Cerebellar nuclear complex (tissue), 1 donor: Measurements from ENCODE around the gene BTG1.

Source experiments
- DNase-seq, 2 experiments: peaks; one replicate each; lab custom pipeline; 2025; lab: John Stamatoyannopoulos, UW

The BTG1 gene

GRCh38 chr12:92133795-92134637 lies 11.6 kb downstream of the BTG1 start:
- no peak for DNase-seq

- DNase-seq: no peak
Observed at GRCh38 chr12:92133171-92133570, 12.5 kb downstream of the BTG1 start.

GRCh38 chr12:92132288-92132687 lies 13.4 kb downstream of the BTG1 start:
- no peak for DNase-seq

- DNase-seq: no peak
Observed at GRCh38 chr12:92130999-92131398, 14.6 kb downstream of the BTG1 start.

DNA sequence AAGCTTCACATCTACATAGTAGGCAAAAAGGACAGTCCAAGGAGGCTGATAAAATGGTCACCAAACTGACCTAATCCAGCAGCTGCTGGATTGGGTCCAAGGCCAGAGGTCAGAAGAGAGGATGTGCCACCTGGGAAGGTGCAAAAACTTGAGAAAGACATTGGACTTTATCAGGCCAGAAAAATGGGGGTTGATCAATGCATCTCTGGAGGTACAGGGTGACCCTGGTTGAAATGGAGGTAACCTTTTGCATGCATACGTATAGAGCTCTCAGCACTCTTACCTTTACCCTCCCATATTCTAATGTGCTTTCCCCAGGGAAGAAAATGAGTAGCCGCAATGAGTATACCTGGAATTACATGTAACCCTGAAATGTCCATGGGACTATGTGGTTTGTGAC lies 16.0 kb downstream of the BTG1 start:
- no peak for DNase-seq

GRCh38 chr12:92128612-92129011 lies 17.0 kb downstream of the BTG1 start:
- no peak for DNase-seq

DNA sequence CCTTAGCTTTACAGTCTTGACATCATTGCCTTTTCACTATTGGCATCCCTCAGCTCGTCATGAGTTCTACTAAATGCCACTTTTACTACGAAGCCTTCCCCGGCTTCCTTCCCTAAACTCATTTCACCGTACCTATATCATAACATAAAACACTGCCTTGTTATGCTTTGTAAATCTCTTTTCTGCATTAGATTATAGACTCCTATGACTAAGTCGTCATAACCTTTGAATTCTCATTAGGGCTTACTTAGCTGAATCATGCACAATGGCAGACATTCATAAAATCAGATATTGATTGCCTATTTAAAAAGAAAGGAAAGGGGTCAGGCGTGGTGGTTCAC lies 21.0 kb downstream of the BTG1 start:
- no peak for DNase-seq

DNA sequence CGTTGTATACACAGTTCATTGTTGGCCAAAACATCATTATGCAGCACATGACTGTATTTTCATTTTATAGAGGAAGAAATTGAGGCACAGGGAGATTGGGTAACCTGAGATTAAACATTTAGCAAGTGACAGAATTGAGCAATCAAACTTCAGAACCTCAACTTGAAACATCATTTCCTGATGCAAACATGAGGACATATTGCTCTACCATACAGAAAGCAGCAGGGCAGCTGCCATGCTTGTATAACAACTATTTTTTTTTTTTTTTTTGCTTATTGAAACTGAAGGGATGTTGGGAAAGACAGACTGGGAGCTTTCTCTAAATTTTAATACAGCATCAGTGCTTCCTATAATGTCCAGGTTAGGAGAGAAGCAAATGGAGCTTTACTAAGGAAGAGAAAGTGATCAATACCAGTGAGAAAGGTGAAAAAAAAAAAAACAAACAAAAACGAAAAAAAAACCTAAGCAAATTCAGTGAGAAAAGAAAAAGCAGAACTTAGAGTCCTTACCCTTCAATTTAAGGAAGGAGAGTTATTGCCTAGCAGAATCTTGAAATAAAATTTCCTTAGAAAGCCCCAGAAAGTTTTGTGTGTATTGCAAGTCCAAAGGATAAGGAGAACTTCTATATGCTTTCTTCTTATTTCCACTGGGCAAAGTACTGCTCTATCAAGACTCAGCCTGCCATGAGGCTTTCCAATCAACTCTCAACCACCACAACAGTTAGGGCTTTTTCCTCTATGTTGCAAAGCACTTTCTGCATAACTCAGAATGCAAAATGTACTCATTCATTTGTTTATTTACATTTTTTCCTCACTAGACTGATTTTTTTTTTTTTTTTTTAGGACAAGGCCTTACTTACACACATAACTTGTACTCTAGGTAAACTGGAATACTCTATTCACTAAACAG lies 21.6 kb downstream of the BTG1 start:
- no peak for DNase-seq

- DNase-seq: no peak
Observed at GRCh38 chr12:92122941-92123779, 22.5 kb downstream of the BTG1 start.

GRCh38 chr12:92121826-92122225 lies 23.8 kb downstream of the BTG1 start:
- DNase-seq: no peak

DNA sequence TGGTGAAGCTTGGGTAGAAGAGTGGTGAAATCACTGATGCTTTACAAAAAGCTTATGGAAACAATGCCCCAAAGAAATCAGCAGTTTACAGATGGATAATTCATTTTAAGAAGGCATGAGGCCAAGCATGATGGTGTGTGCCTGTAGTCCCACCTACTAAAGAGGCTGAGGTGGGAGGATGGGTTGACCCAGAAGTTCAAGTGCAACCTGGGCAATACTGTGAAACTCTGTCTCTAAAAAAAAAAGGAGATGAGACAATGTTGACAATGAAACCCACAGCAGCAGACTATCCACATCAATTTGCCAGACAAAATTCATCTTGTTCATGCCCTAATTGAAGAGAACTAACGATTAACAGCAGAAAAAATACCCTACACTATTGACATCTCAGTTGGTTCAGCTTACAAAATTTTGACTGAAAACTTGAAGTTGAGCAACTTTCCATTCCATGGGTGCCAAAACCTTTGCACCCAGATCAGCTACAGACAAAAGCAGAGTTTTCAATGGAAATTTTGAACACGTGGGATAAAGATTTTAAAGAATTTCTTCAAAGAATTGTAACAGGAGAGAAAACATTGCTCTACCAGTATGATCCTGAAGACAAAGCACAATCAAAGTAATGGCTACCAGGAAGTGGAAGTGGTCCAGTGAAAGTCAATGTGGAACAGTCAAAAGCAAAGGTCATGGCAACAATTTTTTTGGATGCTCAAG lies 26.7 kb downstream of the BTG1 start:
- no peak for DNase-seq

DNA sequence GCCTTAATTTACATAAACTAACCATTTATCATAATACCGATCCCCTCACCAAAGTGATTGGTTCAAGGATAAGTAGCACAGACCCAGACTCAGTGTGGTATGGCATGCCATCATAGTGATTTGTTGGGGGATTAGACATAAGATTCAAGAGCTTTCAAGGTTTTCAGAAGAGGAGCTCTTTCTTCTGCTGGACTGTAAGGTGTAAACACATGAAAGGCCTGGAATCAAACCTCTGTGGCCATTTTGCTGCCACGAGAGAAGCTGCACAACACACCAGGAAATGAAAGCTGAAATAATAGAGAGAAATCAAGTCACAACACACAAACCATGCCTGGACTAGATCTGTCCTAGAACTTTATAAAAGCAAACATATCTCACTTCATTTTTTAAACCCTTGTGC lies 30.8 kb downstream of the BTG1 start:
- DNase-seq: no peak

DNA sequence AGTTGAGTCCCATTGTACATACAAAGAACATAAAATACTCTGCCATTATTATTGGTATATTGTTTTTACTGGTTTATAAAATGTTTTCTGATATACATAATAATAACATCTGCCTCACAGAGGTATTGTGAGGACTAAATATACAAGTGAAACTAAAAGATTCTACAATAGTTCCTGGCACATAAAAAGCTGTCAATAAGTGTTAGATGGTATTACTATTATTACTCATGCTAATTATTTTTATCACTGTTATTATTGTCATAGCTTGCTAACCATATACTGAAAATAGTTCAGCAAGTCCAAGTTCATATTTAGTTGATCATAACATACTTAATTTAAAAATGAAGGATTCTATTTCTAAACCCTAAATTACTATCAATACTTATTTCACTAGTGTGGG lies 34.4 kb downstream of the BTG1 start:
- no peak for DNase-seq

- no peak for DNase-seq
Observed at GRCh38 chr12:92110083-92110640, 35.5 kb downstream of the BTG1 start.

- no peak for DNase-seq
Observed at GRCh38 chr12:92109613-92110012, 36.0 kb downstream of the BTG1 start.

DNA sequence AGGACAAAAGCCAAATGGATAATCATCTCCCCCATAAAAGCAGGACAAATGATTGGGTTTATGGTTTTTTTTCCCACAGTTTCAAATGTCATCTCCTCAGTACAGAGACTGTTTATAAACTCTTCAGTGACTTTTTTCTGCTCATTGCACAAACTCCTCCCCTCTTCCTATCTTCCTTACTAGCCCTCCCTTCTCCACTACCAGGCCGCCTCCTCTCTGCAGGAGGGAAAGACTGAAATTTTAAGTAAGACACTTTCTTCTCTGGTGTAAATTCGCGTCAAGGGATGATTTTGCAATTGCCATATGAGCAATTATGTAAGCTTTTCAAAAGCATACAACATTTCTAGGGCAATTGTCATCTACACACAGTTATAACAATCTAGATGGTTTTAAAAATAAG lies 37.0 kb downstream of the BTG1 start:
- DNase-seq: no peak

DNA sequence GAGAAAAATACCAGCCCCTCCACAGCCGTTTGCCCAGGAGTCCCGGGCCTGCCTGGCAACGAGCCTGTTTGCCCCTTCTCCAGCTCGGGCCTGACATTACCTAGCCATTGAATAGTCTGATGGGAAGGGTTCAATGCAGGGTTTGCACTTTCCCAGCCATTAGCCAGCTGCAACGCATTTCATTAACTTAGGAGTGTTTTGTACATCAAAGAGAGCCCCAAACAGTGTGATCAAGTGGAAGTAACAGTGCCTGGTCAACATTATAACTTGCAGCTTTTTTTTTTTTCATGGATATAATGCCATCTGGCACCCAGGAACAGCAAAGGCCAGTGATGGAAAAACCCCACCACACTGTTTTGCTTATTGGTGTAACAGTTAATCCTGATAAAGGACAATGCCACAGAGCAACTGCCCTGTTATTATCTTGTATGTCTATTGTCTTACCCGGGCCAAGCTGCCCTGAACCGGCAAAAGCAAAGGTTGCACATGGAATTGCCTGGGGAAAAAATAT lies 38.0 kb downstream of the BTG1 start:
- peak; percentile 69 to 85 for DNase-seq

DNA sequence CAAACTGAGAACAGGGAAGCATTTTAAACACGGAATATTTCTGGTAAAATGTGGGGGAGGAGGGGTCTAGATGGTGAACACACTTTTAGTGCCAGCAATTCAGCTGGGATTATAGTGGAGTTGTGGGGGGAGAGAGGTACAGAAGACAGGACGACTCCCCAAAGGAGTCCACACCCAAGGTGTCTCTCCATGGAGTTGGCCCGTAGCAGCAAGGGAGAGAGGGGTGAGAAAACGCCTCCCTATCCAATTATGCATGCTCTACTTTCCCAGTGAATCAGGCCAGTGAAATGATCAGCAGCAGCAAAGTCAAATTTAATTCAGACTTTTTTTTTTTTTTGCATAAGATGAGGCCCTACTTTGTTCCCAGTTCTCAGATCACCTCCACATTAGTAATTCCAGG lies 38.6 kb downstream of the BTG1 start:
- DNase-seq: peak; percentile 24 to 56

DNA sequence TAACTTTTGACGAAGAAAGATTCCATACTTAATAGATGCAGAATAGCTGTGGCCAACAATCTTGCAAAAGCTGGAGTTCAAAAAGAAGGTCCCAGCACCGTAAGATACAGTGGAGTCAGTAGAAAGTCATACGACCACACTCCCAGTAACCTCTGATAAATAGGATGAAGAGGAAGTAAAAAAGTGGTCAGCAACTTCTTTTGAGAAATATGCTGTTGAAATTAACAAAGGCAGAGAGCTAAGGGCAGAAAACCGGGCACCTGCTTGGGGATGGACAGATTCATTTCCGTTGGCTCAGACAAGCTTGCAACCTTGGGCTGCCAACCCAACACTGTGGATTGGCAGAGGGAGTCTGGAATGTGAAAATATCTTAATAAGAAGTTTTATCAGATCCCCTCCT lies 40.0 kb downstream of the BTG1 start:
- peak in 1 of 2 experiments; percentile 47 for DNase-seq

DNA sequence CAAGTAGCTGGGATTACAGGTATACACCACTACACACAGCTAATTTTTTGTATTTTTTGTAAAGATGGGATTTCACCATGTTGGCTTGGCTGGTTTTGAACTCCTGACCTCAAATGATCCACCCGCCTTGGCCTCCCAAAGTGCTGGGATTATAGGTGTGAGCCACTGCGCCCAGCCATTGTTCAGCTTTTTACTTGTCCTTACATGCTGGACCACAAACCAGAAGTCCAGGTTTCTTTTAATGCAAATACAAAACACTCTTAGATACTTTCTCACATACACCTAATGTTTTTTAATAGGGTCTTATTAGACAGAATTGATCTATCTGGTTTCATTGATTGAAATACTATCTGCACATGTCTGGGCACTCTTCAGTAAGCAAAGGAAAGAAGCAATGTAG lies 40.5 kb downstream of the BTG1 start:
- no peak for DNase-seq

DNA sequence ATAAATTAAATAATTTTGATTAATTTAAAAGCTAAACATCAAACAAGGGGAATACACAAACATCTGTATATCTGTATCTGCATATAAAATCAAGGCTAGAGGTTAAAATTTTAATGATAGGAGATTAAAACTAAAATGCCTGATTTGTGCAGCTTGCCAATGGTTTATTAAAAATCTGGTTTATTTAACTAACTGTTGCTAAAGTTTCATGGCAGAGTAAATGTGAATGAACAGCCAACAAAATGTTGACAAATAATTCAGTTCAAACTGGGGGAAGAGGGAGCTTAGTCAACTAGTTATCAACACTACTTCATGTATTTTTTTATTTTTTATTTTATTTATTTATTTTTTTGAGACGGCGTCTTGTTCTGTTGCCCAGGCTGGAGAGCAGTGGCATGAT lies 43.0 kb downstream of the BTG1 start:
- no peak for DNase-seq
